HG02588 (cell line): ENCODE results near the gene NID2.

Experiments
- ATAC-seq: cut with Tn5 transposase; IDR thresholded peaks from one replicate; pipeline ENCODE4 v1.9.1; 2021; ENCODE audit warnings: mild to moderate bottlenecking, moderate library complexity; ENCODE audit not compliant: unreplicated experiment

NID2 gene

DNA sequence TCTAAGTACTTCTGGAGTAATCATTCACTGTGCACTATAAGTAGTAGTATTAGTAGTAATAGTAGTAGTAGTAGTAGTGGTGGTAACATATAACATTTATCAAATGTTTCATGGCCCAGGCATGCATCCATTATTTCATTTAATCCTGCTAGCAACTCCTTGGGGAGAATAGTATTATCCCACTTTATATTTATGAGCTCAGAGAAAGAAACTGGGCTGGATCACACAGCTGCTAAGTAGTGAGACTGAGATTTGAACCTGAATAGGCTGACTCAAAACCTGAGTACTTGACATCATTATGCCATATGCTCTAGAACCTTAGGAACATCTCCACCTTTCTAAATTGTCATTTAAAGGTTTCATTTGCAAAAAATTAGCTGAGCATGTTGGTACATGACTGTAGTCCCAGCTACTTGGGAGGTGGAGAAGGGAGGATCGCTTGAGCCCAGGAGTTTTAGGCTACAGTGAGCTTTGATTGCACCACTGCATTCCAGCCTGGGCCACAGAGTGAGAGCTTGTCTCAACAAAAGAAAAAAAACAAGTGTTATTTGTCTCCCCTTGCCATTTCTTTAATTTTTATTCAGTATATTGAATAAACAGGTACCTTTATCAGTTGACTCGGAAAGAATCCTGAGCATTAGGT lies 11.4 kb upstream of the NID2 start:
- ATAC-seq, result no peak

GRCh38 chr14:52079239-52079959 lies 10.5 kb upstream of the NID2 start:
- no peak for ATAC-seq

DNA sequence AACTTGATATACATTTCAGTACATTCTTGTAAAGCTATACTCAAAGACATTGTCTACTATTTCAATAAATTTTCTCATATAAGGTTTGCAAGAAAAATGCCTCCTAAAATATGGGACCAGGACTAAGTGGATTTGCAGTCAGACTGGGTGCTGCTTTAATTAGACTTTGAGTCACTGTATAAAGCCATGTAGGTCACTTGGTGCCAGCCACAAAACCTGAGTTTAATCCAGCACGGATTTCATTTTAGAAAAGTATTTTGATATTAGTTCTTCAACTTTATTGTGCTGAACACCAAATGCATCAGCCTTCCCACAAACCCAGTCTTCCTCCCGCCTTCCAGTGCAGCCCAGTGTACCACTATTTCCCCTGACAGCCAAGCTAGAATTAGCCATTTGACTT lies 9.9 kb upstream of the NID2 start:
- no peak for ATAC-seq

DNA sequence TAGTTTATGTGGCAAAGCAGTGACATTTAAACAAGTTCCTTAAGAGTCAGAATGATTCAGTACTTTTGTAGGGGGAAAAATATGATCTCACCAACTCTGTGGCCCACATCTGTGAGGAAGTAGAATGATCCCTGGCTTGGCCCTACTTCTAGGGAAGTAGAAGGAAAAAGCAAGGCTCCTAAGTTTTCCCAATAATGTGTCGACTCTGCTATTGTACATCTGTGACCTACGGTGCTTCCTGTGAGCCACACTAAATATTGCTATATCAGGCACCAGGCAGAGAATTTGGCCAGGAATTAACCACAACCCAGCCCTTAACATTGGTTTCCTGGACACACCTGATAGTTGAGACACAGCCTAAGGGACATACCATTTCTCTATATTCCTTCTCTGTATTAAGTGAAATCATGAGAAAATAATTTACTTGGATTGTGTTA lies 9.3 kb upstream of the NID2 start:
- no peak for ATAC-seq

- ATAC-seq, result no peak
These were observed 8.6 kb upstream of the NID2 start for GRCh38 chr14:52077256-52077979.

GRCh38 chr14:52076334-52076733 lies 7.5 kb upstream of the NID2 start:
- no peak for ATAC-seq

DNA sequence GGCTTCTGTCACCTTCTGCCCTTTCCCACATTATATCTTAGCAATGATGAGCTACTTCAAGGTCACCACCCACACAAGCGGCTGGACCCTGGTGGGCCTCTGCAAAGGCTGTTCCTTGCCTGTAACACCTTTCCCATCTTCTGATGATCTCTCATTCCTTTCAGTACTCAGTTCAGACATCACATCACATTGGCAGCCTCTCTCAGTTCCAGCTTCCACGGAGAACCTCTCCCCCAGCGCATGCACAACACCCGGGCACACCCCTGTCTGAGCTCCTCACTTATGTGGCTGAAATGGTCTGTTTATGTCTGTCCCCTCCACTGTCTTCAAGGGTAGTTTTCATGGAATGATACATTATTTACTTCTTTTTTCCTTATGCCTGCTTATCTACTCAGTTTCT lies 6.5 kb upstream of the NID2 start:
- no peak for ATAC-seq

- no peak for ATAC-seq
These were observed 4.4 kb upstream of the NID2 start for GRCh38 chr14:52073251-52073650.

DNA sequence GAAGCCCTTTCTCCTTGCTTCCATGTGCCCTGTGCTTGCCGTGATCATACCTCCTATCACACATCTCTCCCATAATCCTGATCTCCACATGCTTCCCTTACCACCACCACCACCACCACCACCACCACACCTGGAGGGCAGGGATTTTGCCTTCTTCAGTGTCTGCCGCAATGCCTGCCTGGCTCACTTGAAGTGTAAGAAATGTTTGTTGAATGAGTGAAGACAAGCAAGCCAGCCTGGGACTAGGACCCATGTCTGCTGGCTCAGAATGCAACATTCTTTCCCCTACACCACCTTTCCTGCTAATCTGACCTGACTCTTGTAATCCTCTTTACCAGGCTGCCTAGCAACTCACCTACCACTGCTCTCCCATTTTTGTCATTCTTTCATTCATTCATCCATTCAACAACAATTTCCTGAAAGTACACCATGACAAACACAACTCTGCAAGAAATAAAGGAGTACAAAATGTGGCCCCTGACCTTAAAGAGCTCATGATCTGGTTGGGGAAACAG lies 3.5 kb upstream of the NID2 start:
- ATAC-seq, result no peak

GRCh38 chr14:52071675-52072074 lies 2.8 kb upstream of the NID2 start:
- ATAC-seq, result no peak

- ATAC-seq, result no peak
These were observed 1.2 kb upstream of the NID2 start for GRCh38 chr14:52070051-52070431.

DNA sequence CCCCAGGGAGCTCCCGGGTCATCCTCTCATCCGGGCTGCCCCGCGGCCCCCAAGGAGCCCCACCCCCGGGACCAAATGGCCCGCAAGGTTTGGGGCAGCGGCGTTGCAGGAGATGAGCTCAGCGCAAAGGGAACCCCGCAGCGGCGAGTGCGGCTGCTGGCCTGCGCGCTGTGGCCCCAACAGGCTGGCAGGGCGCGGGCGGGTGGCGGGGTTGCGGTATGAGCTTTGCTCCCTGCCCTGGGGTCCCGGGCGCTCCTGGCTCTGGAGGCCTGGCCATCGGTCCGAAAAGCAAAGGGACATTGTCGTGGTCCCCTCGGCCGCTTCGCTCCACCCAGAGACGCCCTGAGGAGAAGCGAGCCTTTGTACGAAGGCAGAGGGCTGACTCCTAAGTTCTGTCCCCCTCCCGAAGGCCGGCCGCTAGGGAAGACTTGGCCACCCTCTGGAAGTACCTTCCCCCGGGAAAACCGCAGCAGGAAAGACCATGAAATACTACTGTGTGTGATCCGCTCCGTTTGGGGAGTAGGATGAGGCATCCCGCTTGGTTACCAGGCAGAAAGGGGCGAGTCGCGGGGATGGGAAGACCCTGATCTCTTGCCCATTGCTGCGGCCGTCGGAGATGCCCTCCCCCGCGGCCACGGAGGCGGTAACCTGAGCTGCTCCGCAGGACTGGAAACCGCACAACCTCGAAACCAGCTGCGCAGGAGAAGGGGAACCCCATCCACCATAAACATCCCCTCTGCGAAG lies 620 bp upstream of the NID2 start:
- no peak for ATAC-seq

DNA sequence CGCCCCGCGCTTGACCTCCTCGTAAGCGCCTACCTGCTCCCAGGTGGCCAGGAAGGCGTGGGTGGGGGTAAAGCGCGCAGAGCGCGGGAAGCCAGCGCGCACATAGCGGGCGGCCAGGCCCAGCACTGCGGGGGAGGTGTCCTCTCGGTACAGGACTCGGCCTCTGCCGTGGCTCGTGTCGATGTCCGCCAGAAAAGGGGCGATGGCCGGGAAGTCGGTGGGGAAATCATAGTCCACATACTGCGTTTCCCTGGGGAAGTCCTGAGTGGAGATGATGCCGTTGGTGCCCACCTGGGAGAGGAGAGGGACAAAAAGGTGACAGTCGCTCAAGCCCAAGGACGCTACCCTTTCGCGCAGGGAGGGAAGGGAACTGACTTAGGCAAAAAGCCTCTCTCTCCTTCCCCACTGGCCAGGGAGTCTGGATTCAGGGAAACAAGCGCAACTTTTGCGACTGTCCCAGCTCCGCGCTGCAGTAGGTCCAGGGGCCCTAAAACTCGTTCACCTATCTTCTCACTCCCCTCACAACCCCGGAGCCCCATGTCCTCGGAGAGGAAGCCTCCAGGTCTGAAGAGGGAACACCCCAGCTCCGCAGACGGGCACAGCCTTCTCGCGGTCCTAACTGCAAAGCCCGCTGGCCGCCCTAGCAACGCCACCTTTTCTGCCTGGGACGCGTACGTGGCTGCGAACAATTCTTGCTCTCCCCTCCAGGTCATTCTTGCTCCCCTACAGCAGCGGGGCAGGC lies 815 bp downstream of the NID2 start:
- ATAC-seq, result no peak

DNA sequence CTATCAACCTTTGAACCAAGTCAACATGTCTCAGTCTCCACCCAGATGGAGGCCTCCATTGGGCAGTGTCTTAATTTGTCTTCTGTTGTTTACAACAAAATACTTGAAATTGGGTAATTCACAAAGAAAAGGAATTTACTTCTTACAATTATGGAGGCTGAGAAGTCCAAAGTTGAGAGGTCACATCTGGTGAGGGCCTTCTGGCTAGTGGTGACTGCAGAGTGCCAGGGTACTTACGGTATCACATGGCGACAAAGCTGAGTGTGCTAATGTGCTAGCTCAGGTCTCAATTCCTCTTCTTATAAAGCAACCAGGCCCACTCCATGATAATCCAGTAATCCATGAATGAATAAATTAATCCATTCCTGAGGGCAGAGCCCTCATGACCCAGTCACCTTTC lies 4.7 kb downstream of the NID2 start:
- ATAC-seq, result no peak

GRCh38 chr14:52063052-52063462 lies 5.8 kb downstream of the NID2 start:
- no peak for ATAC-seq

DNA sequence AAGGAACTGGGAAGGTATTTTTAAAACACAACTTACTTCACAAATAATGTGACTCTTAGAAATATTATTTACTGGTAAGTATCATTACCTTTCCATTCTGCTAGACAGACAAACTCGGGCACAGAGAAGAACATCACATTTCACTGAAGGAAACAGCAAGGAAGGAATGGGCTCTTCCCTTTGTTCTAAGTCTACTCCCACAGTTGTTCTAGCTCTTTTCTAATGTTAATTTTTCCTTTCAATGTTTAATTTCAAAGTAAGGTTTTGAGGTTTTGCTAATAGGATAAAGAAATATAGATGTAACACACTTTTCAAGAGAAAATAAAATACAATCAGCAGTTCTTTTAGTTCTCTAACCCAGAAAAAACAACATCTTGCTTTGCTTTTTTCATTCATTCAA lies 7.0 kb downstream of the NID2 start:
- ATAC-seq, result no peak

GRCh38 chr14:52061390-52061789 lies 7.5 kb downstream of the NID2 start:
- no peak for ATAC-seq

DNA sequence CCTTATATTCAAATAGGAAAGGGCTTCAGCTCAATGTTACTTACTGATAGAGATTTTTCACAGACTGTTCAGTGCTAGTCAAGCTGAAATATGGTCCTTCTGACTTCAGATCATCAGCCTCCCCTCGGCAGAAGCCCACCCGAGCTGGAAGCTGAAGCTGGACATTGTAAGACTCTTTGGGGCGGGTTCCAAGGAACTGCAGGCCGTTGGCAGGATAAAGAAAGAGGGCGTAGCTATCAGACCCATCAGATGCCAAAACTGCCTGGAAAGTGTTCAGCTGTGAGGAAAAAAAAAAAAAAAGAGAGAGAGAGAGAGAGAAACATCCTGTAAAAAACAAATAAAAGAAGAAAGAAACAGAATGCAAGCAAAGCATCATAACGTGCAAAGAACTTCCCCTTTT lies 8.8 kb downstream of the NID2 start:
- ATAC-seq, result no peak

- ATAC-seq, result no peak
These were observed 9.2 kb downstream of the NID2 start for GRCh38 chr14:52059649-52060048.

- no peak for ATAC-seq
These were observed 10.5 kb downstream of the NID2 start for GRCh38 chr14:52058341-52058740.

DNA sequence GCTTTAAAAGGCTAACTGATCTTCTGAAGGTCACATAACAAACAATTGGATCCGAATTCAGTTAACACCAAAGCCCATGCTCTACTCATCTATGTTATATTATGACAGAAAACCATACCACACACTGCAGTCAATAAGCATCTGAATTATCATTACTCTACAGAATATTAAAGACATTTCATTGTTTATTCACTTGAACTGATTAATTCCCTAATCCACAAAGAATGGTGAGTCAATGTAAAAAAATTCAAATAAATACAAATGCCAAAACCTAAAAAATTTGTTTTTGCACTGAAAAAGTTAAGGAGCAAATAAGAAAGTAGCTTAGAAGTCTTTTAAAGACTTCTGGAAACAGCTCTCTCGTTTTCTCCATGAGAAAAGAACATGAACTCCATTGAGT lies 13.7 kb downstream of the NID2 start:
- no peak for ATAC-seq
